ENCODE measurements around the gene TPM3.

The TPM3 gene

DNA sequence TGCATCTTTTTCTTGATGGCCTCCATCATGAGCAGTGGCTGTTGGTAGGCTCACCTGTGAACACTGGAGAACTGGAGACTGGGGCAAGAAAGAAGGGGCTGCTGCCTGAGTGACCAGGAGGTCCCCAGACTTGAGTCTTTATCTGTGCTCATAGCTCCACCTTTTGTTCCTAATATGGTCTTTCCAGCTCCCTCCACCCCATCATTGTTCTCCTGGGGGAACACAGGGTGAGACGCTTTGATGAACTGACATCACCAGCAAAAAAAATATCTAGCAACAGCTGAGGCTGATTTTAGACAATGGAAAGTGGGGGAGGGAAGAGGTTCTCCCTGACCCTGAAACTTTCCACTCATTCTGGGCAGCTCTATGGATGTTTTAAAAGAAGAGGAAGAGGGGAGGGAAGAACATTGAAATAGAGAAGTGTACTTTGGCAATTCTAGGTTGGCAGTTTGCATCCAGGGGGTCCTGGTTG lies at the start of gene TPM3:
TPM3 (minus strand) TSS at position 111 of the 472 bp plus-strand sequence; CDS start at position 29, 82 bp downstream.
- peaks cover 2% of the 10 kb centered on the region for H3K27me3 ChIP-seq (replicated peaks; ENCODE audit: control insufficient read depth, insufficient read depth, low read length)
- H3K36me3 ChIP-seq (ENCODE audit: control insufficient read depth, insufficient read depth, low read length): no peaks in the 10 kb centered on the region
- TF ChIP-seq, protein P1, sequence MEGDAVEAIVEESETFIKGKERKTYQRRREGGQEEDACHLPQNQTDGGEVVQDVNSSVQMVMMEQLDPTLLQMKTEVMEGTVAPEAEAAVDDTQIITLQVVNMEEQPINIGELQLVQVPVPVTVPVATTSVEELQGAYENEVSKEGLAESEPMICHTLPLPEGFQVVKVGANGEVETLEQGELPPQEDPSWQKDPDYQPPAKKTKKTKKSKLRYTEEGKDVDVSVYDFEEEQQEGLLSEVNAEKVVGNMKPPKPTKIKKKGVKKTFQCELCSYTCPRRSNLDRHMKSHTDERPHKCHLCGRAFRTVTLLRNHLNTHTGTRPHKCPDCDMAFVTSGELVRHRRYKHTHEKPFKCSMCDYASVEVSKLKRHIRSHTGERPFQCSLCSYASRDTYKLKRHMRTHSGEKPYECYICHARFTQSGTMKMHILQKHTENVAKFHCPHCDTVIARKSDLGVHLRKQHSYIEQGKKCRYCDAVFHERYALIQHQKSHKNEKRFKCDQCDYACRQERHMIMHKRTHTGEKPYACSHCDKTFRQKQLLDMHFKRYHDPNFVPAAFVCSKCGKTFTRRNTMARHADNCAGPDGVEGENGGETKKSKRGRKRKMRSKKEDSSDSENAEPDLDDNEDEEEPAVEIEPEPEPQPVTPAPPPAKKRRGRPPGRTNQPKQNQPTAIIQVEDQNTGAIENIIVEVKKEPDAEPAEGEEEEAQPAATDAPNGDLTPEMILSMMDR (IDR thresholded peaks at IDR 0.05; ENCODE audit: insufficient read depth, low read length, poor library complexity, severe bottlenecking): no peak
- no peak for DNase-seq (ENCODE audit: extremely low read depth, insufficient read length)
- no peak within 1 kb of the TSS for H3K4me3 ChIP-seq (replicated peaks; ENCODE audit: low read depth, low read length)

DNA sequence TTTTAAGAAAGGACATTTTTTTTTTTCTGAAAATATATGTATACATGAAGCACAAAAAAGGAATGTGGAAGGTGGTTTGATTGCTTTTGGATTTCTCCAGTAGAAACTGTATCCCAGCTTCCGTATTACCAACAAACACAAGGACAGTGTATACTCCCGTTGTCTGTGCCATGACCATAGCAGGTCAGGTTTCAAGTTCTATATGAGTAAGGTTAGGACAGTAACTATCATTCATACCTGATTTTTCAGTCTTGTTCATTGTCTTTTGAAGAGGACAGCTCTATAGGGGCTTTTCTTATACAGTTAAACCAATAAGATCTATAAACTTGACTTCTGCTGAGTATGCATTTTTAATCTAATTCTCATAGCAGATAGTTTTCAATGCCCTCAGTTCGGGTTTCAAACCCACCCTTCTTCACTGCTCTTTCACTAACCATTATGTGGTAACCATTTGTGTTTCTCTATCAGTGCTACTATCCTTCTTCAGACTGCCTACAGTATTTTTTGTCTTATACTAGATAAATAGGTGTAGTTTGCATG lies 48.5 kb upstream of the TPM3 start:
- Histone ChIP-seq H3K4me3 (replicated peaks; ENCODE audit: low read depth, low read length) (no peak overlapping the region), H3K36me3 (ENCODE audit: control insufficient read depth, insufficient read depth, low read length) (peaks cover 15% of the 10 kb centered on the region), H3K27me3 (replicated peaks; ENCODE audit: control insufficient read depth, insufficient read depth, low read length) (no peaks in the 10 kb centered on the region)
- TF ChIP-seq, protein P1 (IDR thresholded peaks at IDR 0.05; ENCODE audit: insufficient read depth, low read length, poor library complexity, severe bottlenecking): no peak
- DNase-seq (ENCODE audit: extremely low read depth, insufficient read length): no peak

DNA sequence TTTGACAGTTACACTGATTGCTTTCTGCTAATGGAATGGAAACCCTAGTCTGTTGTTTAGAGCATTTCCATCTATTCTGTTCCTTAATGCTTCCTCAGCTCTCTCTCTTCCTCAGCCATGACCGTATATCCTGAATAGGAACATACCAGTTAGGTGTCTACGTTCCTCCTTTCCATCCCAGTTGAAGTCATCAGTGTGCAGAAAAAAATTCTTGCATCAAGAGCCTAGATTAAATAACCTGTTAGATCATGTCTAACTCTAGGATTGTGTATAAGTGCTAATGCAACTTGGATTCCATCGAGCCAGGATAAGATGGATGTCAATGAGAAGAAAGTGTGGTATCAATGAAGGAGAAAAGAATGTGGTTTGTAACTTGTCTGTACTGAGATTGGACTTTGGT lies 47.6 kb upstream of the TPM3 start:
- TF ChIP-seq, protein P1 (IDR thresholded peaks at IDR 0.05; ENCODE audit: insufficient read depth, low read length, poor library complexity, severe bottlenecking): no peak
- H3K4me3 ChIP-seq (replicated peaks; ENCODE audit: low read depth, low read length): no peak overlapping the region
- DNase-seq (ENCODE audit: extremely low read depth, insufficient read length): no peak
- H3K36me3 ChIP-seq (ENCODE audit: control insufficient read depth, insufficient read depth, low read length): peaks cover 17% of the 10 kb centered on the region
- no peaks in the 10 kb centered on the region for H3K27me3 ChIP-seq (replicated peaks; ENCODE audit: control insufficient read depth, insufficient read depth, low read length)

DNA sequence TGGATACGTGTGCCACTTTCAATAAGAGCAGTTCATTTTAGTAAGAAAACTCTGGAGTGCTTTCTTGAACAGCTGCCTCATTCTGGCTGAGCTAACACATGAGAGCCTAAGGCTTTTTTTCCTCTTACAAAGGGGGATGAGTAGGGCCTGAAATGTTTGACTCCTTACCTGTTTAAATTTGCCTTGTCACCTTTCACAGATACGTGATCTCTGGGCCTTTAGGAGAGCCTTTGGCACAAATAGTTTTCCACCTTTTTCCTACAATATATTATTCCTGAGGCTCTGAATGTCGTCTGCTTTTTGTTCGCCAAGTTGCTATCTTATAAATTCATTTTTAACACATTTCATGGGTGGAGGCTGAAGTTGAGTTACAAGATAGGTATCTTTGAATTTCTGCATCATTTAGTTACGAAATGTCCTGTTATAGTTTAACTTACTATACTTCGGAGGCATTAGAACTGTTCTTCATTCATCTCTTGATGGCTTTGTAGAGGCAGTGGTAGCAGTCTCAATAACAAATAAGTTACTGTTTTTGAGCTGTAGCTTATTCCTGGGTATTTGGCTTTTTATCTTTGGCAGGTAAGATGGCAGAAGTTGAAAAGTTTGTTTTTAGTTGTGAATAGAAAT lies 46.1 kb upstream of the TPM3 start:
- DNase-seq (ENCODE audit: extremely low read depth, insufficient read length): no peak
- Histone ChIP-seq H3K4me3 (replicated peaks; ENCODE audit: low read depth, low read length) (no peak overlapping the region), H3K36me3 (ENCODE audit: control insufficient read depth, insufficient read depth, low read length) (peaks cover 12% of the 10 kb centered on the region), H3K27me3 (replicated peaks; ENCODE audit: control insufficient read depth, insufficient read depth, low read length) (no peaks in the 10 kb centered on the region)
- TF ChIP-seq, protein P1 (IDR thresholded peaks at IDR 0.05; ENCODE audit: insufficient read depth, low read length, poor library complexity, severe bottlenecking): no peak

DNA sequence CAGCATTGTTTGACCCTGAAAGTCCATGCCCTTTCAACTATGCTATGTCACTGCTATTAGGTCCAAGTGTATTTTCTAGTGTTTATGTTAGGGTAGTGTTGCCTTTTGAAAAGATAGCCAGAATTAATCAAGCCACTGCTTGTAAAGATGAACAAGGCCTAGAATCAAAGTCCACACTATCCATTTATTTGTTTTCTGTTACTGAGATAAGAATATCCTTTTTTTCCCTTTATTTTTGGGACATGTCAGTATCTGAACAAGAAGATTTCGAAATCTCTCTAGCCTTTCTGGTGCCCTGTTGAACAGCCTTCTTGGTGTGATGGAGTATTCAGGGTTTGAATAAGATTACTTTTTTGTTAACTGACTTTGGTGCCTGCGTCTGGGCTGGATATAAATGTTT lies 45.5 kb upstream of the TPM3 start:
- TF ChIP-seq, protein P1 (IDR thresholded peaks at IDR 0.05; ENCODE audit: insufficient read depth, low read length, poor library complexity, severe bottlenecking): no peak
- Histone ChIP-seq H3K4me3 (replicated peaks; ENCODE audit: low read depth, low read length) (no peak overlapping the region), H3K36me3 (ENCODE audit: control insufficient read depth, insufficient read depth, low read length) (peaks cover 12% of the 10 kb centered on the region), H3K27me3 (replicated peaks; ENCODE audit: control insufficient read depth, insufficient read depth, low read length) (no peaks in the 10 kb centered on the region)
- DNase-seq (ENCODE audit: extremely low read depth, insufficient read length): no peak

All from GM06990 (cell line).